ENCODE results near the gene HUNK.

GRCh38 chr21:31928656-31929055, 55.8 kb downstream of the HUNK start:
- TF ChIP-seq CTCF (IDR thresholded peaks at IDR 0.05) (no peak), POLR2A (IDR thresholded peaks at IDR 0.05) (no peak), POLR2AphosphoS5 (IDR thresholded peaks at IDR 0.05) (no peak)

All from suprapubic skin (tissue), 4 donors.